CD4-positive, alpha-beta T cell (primary cell): ENCODE measurements around the gene ALG3. TPM values are rescaled to one million over a fixed set of nuclear protein-coding genes. Genes with fewer than 3 reads are reported as not detected.

ENCODE experiments used
- ATAC-seq: fragments of 200-7000 bp; cut with Tn5 transposase; one replicate; pipeline ENCODE4 v1.10.0; 2022; ENCODE audit warnings: mild to moderate bottlenecking; ENCODE audit not compliant: poor library complexity
- CTCF ChIA-PET: fragments of 350-600 bp; sonication (Branson Sonifier 250); formaldehyde crosslinking; loops from one replicate; lab custom pipeline; 2021; ENCODE audit warnings: antibody characterized with exemption, inconsistent platforms; lab: Charles Lee
- POLR2A ChIA-PET: fragments of 350-600 bp; sonication (Branson Sonifier 250); formaldehyde crosslinking; loops from one replicate; lab custom pipeline; 2021; ENCODE audit warnings: antibody characterized with exemption, inconsistent platforms; lab: Charles Lee
- DNase-seq, 14 experiments: peaks; one replicate each; pipeline ENCODE4 v3.0.0-alpha.2; 2013 to 2020; ENCODE audit warnings: mixed read lengths in 2 of 14
- H3K27ac ChIP-seq, 2 donors: one replicate each; pipeline versions ENCODE4 v1.5.1 to v1.7.0; 2013; ENCODE audit warnings: low read length in 2 of 2, low read depth in 1 of 2, mild to moderate bottlenecking in 1 of 2
- H3K27me3 ChIP-seq, 2 experiments: 1 replicate in 1 of 2; 2 replicates in 1 of 2; pipeline versions ENCODE4 v1.6.1 to v1.7.0; 2013; ENCODE audit warnings: low read length in 2 of 2, control low read depth in 1 of 2, mild to moderate bottlenecking in 1 of 2, moderate library complexity in 1 of 2; ENCODE audit not compliant: insufficient read depth in 2 of 2, control insufficient read depth in 1 of 2
- H3K36me3 ChIP-seq: one replicate; pipeline ENCODE4 v1.6.1; 2013; ENCODE audit warnings: low read length, control low read depth; ENCODE audit not compliant: insufficient read depth
- H3K4me1 ChIP-seq: one replicate; pipeline ENCODE4 v1.6.1; 2013; ENCODE audit warnings: low read length, control low read depth; ENCODE audit not compliant: insufficient read depth
- H3K4me3 ChIP-seq: one replicate; pipeline ENCODE4 v1.5.1; 2013; ENCODE audit warnings: mild to moderate bottlenecking, low read length, moderate library complexity
- H3K9me3 ChIP-seq, 2 experiments: 1 replicate in 1 of 2; 2 replicates in 1 of 2; pipeline versions ENCODE4 v1.6.1 to v1.7.0; 2013; ENCODE audit warnings: low read length in 2 of 2, mild to moderate bottlenecking in 2 of 2, control low read depth in 1 of 2, moderate library complexity in 1 of 2; ENCODE audit not compliant: control insufficient read depth in 1 of 2, insufficient read depth in 1 of 2
- H3K27ac Mint-ChIP-seq: one replicate; pipeline ENCODE4 v1.8.0; 2020; ENCODE audit warnings: mixed read lengths
- H3K27me3 Mint-ChIP-seq: one replicate; pipeline ENCODE4 v1.8.0; 2021; ENCODE audit warnings: mixed read lengths
- H3K36me3 Mint-ChIP-seq: one replicate; pipeline ENCODE4 v1.8.0; 2021; ENCODE audit warnings: low read depth, mixed read lengths
- H3K4me1 Mint-ChIP-seq: one replicate; pipeline ENCODE4 v1.8.0; 2021; ENCODE audit warnings: low read depth, mixed read lengths
- H3K4me3 Mint-ChIP-seq: one replicate; pipeline ENCODE4 v1.8.0; 2020; ENCODE audit warnings: mild to moderate bottlenecking, mixed read lengths
- H3K9me3 Mint-ChIP-seq: one replicate; pipeline ENCODE4 v1.8.0; 2020; ENCODE audit warnings: mixed read lengths
- CTCF ChIP-seq: fragments of 200-600 bp; IDR thresholded peaks from one replicate; pipeline ENCODE4 v1.8.0; 2022; ENCODE audit warnings: antibody characterized with exemption, mild to moderate bottlenecking
- intact Hi-C, 2 experiments: fragments of 100-400 bp; cut with DNase I in 1 of 2; cut with micrococcal nuclease in 1 of 2; formaldehyde crosslinking; loops; one replicate each; pipeline versions ENCODE4 v1.15.1 to v1.9.0; 2023 to 2025; cut with DNase I, micrococcal nuclease
- total RNA-seq, 174 experiments: library from RNA in 2 of 174; stranded (reverse) in 2 of 174; gene quantifications; one replicate each; pipeline ENCODE4 v1.2.3 and lab custom pipeline; 2021 to 2026

Gene ALG3
- total RNA-seq, 2 experiments from 2014 or later: 12.0 to 13.5 TPM

GRCh38 chr3:184250167-184250828 is 1.5 kb upstream of the ALG3 start:
- Histone ChIP-seq H3K27me3 (no peaks in the 10 kb centered on the region), H3K36me3 (peaks cover 3% of the 10 kb centered on the region), H3K27ac (peak overlapping the region; percentile 61 to 79), H3K4me3 (peak overlapping the region; percentile 86), H3K9me3 (no peaks in the 10 kb centered on the region), H3K4me1 (peaks cover 28% of the 10 kb centered on the region)
- POLR2A ChIA-PET: interaction anchor here (0.8 to 1.3 kb wide), 6 partner anchors 12 to 115 kb away, joined by 3 to 7 read pairs (median 4); partner anchors contain the start of genes EIF2B5 and VWA5B2
- CTCF ChIA-PET: interaction anchor here (0.5 to 1.7 kb wide), 15 partner anchors 10 to 366 kb away, joined by 3 to 21 read pairs (median 4); partner anchors contain the start of genes ABCC5, ABCF3, CAMK2N2 and PARL
- peaks cover 21% of the 10 kb centered on the region for H3K4me1 Mint-ChIP-seq
- peak overlapping the region; percentile 94 for H3K27ac Mint-ChIP-seq
- no peaks in the 10 kb centered on the region for H3K27me3 Mint-ChIP-seq
- intact Hi-C loops: loop anchor here (1.0 to 5.0 kb wide), 4 partner anchors 23 to 355 kb away; partner anchors contain the start of gene PSMD2 (in 1 of the 2)
- H3K36me3 Mint-ChIP-seq: peaks cover 17% of the 10 kb centered on the region
- peak overlapping the region; percentile 93 for H3K4me3 Mint-ChIP-seq
- TF ChIP-seq CTCF: peak; percentile 88
- ATAC-seq (peak; percentile 62), DNase-seq (peak; percentile 77 to 92 (median 86))
- H3K9me3 Mint-ChIP-seq: no peaks in the 10 kb centered on the region

- Histone ChIP-seq H3K27ac (peak within 1 kb of the TSS; percentile 61 to 79), H3K27me3 (no peaks in the 10 kb centered on the region), H3K4me3 (peak within 1 kb of the TSS; percentile 86), H3K36me3 (peaks cover 11% of the 10 kb centered on the region), H3K9me3 (no peaks in the 10 kb centered on the region), H3K4me1 (peaks cover 28% of the 10 kb centered on the region)
- no peak for TF ChIP-seq CTCF
- Mint-ChIP-seq H3K4me3 (peak within 1 kb of the TSS; percentile 93), H3K27ac (peak within 1 kb of the TSS; percentile 94), H3K27me3 (no peaks in the 10 kb centered on the region), H3K36me3 (peaks cover 24% of the 10 kb centered on the region), H3K4me1 (peaks cover 21% of the 10 kb centered on the region), H3K9me3 (no peaks in the 10 kb centered on the region)
- POLR2A ChIA-PET: interaction anchor here (0.8 to 1.3 kb wide), 6 partner anchors 13 to 114 kb away, joined by 3 to 7 read pairs (median 4); partner anchors contain the start of genes EIF2B5 and VWA5B2
- DNase-seq: peak; percentile 90 to 99 (median 94)
- peak; percentile 86 for ATAC-seq
- intact Hi-C loops: loop anchor here (1.0 to 5.0 kb wide), 13 partner anchors 22 to 365 kb away; partner anchors contain the start of genes PSMD2 (in 2 of the 2), ABCC5 (in 1 of the 2), ABCF3 (in 1 of the 2) and AP2M1 (in 1 of the 2)
- CTCF ChIA-PET: interaction anchor here (0.5 to 1.7 kb wide), 15 partner anchors 10 to 365 kb away, joined by 3 to 21 read pairs (median 4); partner anchors contain the start of genes ABCC5, ABCF3, CAMK2N2 and PARL
Observed at GRCh38 chr3:184249412-184250166, 827 bp upstream of the ALG3 start, which contains the start of gene EEF1AKMT4. Gene EEF1AKMT4, plus strand, starts transcription at chr3:184249672. Its CDS starts 23 bp downstream, at chr3:184249695.

GRCh38 chr3:184242297-184242685 is 6.5 kb downstream of the ALG3 start:
- ChIA-PET POLR2A (no interaction called here), CTCF (no interaction called here)
- TF ChIP-seq CTCF: no peak
- no peak overlapping the region for H3K27ac Mint-ChIP-seq
- H3K36me3 Mint-ChIP-seq: peaks cover 43% of the 10 kb centered on the region
- H3K9me3 ChIP-seq: no peaks in the 10 kb centered on the region
- no peak overlapping the region for H3K4me3 ChIP-seq
- no peak overlapping the region for H3K27ac ChIP-seq
- intact Hi-C loops: no loop called here
- H3K9me3 Mint-ChIP-seq: no peaks in the 10 kb centered on the region
- H3K4me3 Mint-ChIP-seq: no peak overlapping the region
- DNase-seq (no peak), ATAC-seq (no peak)
- peaks cover 7% of the 10 kb centered on the region for H3K4me1 Mint-ChIP-seq
- H3K36me3 ChIP-seq: peaks cover 37% of the 10 kb centered on the region
- no peaks in the 10 kb centered on the region for H3K27me3 ChIP-seq
- H3K4me1 ChIP-seq: no peaks in the 10 kb centered on the region
- no peaks in the 10 kb centered on the region for H3K27me3 Mint-ChIP-seq
